ENCODE results near the gene NFATC1. TPM values are rescaled to one million over a fixed set of nuclear protein-coding genes. Genes with fewer than 3 reads are reported as not detected.

Gene NFATC1
- total RNA-seq, 3 donors from 2014 or later (not counting 1 experiment from before 2014, with no cell fraction given), result 35.8 to 47.4 (median 37.1) TPM

DNA sequence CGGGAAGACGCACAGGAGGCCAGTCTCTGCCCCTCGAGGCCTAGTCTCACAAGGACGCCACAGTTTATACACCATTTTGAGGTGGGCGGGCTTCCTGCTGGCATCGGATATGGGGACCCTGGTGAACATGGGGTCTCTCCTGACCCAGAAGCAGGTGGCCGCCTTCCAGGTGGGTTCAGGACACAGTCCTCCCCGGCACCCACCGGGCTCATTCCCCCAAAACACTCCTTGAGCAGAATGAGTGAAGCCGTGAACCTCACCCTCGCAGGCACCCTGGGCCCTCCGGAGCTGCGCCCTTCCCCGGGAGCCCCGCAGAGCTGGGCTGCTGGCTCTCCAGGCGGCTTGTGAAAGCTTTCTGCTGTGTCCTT, 6.5 kb downstream of the NFATC1 start:
- H3K4me1 Mint-ChIP-seq, result peaks cover 59 to 63% of the 10 kb centered on the region in 2 donors
- H3K27me3 Mint-ChIP-seq (ENCODE audit: low read depth in 2 of 2), result no peaks in the 10 kb centered on the region
- H3K36me3 ChIP-seq (ENCODE audit: control insufficient read depth, insufficient read depth, low read length), result peaks cover 2% of the 10 kb centered on the region
- H3K9me3 Mint-ChIP-seq, result no peaks in the 10 kb centered on the region
- TF ChIP-seq, protein P1, sequence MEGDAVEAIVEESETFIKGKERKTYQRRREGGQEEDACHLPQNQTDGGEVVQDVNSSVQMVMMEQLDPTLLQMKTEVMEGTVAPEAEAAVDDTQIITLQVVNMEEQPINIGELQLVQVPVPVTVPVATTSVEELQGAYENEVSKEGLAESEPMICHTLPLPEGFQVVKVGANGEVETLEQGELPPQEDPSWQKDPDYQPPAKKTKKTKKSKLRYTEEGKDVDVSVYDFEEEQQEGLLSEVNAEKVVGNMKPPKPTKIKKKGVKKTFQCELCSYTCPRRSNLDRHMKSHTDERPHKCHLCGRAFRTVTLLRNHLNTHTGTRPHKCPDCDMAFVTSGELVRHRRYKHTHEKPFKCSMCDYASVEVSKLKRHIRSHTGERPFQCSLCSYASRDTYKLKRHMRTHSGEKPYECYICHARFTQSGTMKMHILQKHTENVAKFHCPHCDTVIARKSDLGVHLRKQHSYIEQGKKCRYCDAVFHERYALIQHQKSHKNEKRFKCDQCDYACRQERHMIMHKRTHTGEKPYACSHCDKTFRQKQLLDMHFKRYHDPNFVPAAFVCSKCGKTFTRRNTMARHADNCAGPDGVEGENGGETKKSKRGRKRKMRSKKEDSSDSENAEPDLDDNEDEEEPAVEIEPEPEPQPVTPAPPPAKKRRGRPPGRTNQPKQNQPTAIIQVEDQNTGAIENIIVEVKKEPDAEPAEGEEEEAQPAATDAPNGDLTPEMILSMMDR (IDR thresholded peaks at IDR 0.05), result no peak
- ATAC-seq (no peak), DNase-seq (no peak)
- peaks cover 76% of the 10 kb centered on the region for H3K4me1 ChIP-seq (ENCODE audit: control insufficient read depth, insufficient read depth, low read length)
- H3K36me3 Mint-ChIP-seq, result no peaks in the 10 kb centered on the region
- no peaks in the 10 kb centered on the region for H3K9me3 ChIP-seq (ENCODE audit: control insufficient read depth, insufficient read depth, low read length)
- peaks cover 3% of the 10 kb centered on the region for H3K27me3 ChIP-seq (ENCODE audit: control insufficient read depth, insufficient read depth, low read length)
- H3K27ac Mint-ChIP-seq, result peak overlapping the region; percentile 96 to 98
- H3K27ac ChIP-seq (ENCODE audit: low read length), result peak overlapping the region; percentile 19
- 87% methylated on average over 16 of the region's 16 CpGs for WGBS (ENCODE audit: insufficient coverage)
- H3K4me3 Mint-ChIP-seq, result peak overlapping the region; percentile 73
- intact Hi-C loops (cut with micrococcal nuclease), result loop anchor here (5.0 kb wide), 1 partner anchor 335 kb away; the partner anchor contains the start of gene ATP9B
- no peak overlapping the region for H3K4me3 ChIP-seq (ENCODE audit: low read length)

DNA sequence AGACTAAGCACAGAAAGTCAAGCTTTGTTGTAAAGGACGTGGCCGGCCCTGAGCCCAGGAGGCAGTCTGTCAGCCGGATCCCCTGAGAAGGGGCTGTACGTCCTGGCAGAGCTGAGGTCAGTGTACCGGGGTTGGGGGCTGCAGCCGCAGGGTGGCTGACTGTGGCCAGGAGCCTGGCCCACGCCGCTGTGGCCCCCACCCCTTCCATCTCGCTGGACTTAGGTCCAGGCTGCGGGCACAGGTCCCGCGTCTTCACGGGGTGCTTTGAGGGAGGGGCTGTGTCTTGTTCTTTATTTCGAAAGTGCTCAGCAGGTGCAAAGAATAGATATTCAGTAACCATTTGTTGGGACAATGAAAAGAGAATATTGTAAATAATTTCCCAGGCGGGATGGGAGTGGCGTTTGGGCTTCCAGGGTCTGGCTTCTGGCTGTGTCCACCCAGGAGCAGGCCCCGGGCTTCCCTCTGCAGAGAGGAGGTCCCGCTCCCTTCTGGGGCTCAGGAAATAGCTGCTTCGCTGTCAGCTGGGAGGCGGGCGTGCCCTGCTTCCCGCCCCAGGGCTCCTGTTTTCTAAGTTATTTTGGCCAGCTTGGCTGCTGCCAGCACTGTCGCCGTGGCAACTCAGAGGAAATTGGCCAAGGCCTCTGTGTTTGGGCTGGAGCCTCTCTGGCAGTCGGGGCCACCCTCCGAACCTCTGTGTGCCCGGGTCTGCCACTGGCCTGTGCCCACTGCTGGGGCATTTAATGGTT, 7.4 kb downstream of the NFATC1 start:
- no peaks in the 10 kb centered on the region for H3K9me3 ChIP-seq (ENCODE audit: control insufficient read depth, insufficient read depth, low read length)
- no peak overlapping the region for H3K4me3 ChIP-seq (ENCODE audit: low read length)
- Mint-ChIP-seq H3K27ac (peak overlapping the region; percentile 96 to 98), H3K9me3 (no peaks in the 10 kb centered on the region), H3K4me3 (peak overlapping the region; percentile 73), H3K27me3 (ENCODE audit: low read depth in 2 of 2) (no peaks in the 10 kb centered on the region), H3K36me3 (no peaks in the 10 kb centered on the region), H3K4me1 (peaks cover 65 to 67% of the 10 kb centered on the region in 2 donors)
- DNase-seq (peak in 1 of 2 donors; percentile 38), ATAC-seq (no peak)
- 36% methylated on average over 27 of the region's 27 CpGs for WGBS (ENCODE audit: insufficient coverage)
- H3K27ac ChIP-seq (ENCODE audit: low read length), result peak overlapping the region; percentile 50
- intact Hi-C loops (cut with micrococcal nuclease), result loop anchor here (5.0 kb wide), 1 partner anchor 336 kb away; the partner anchor contains the start of gene ATP9B
- TF ChIP-seq, protein P1 (IDR thresholded peaks at IDR 0.05), result no peak
- H3K36me3 ChIP-seq (ENCODE audit: control insufficient read depth, insufficient read depth, low read length), result peaks cover 2% of the 10 kb centered on the region
- peaks cover 70% of the 10 kb centered on the region for H3K4me1 ChIP-seq (ENCODE audit: control insufficient read depth, insufficient read depth, low read length)
- H3K27me3 ChIP-seq (ENCODE audit: control insufficient read depth, insufficient read depth, low read length), result peaks cover 3% of the 10 kb centered on the region

DNA sequence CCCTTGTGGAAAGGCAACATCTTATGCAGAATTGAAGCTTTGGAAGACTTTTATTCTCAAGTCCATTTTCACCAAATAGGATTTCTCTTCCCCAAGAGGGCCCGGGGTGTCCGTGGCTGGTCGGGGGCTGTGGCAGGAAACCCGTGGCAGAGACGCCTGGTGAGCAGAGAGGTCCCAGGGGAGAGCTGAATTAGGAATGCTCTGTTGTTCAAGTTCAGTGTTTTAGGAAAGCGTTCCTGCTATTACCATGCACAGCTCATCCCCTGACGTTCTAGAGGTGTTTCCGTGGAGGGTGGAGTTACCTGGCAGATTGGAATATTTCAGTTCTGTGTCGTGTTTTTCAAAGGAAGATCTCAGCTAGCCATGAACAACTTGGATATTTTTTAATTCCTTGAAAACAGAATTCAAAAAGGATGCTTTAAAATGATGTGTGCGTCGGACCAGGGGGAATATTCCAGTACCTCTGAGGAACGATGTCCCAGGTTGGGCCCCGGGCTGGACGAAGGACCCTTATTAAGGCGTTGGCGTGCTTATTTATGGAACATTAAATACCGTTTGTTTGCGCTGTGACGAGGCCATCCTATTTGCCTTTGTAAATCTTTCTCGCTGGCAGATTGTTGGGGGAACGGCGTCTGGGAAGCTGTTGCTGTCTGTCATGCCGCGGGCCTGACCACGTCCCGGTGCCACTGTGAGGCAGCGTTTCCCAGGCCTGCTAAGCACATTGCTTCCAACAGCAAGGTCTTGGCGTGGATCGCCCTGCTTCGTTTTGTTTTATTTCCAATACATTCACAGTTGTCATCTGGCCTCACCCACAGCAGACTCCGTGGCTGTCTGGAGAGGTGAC, 8.2 kb downstream of the NFATC1 start:
- TF ChIP-seq, protein P1 (IDR thresholded peaks at IDR 0.05), result no peak
- Histone ChIP-seq H3K4me3 (ENCODE audit: low read length) (no peak overlapping the region), H3K36me3 (ENCODE audit: control insufficient read depth, insufficient read depth, low read length) (peaks cover 2% of the 10 kb centered on the region), H3K9me3 (ENCODE audit: control insufficient read depth, insufficient read depth, low read length) (no peaks in the 10 kb centered on the region), H3K4me1 (ENCODE audit: control insufficient read depth, insufficient read depth, low read length) (peaks cover 62% of the 10 kb centered on the region), H3K27me3 (ENCODE audit: control insufficient read depth, insufficient read depth, low read length) (peaks cover 3% of the 10 kb centered on the region), H3K27ac (ENCODE audit: low read length) (peak overlapping the region; percentile 50)
- peaks cover 60 to 64% of the 10 kb centered on the region in 2 donors for H3K4me1 Mint-ChIP-seq
- WGBS (ENCODE audit: insufficient coverage), result 69% methylated on average over 31 of the region's 31 CpGs
- ATAC-seq (no peak), DNase-seq (no peak)
- no peaks in the 10 kb centered on the region for H3K36me3 Mint-ChIP-seq
- H3K9me3 Mint-ChIP-seq, result no peaks in the 10 kb centered on the region
- no peaks in the 10 kb centered on the region for H3K27me3 Mint-ChIP-seq (ENCODE audit: low read depth in 2 of 2)
- intact Hi-C loops (cut with micrococcal nuclease), result loop anchor here (5.0 kb wide), 1 partner anchor 337 kb away; the partner anchor contains the start of gene ATP9B
- peak overlapping the region; percentile 96 to 98 for H3K27ac Mint-ChIP-seq
- H3K4me3 Mint-ChIP-seq, result peak overlapping the region; percentile 55
